ENCODE measurements around the gene GPC1. TPM values are rescaled to one million over a fixed set of nuclear protein-coding genes. Genes with fewer than 3 reads are reported as not detected.

GPC1 gene
- total and polyA plus RNA-seq, 2 experiments from 2014 or later, result 71.4 to 142 TPM

DNA sequence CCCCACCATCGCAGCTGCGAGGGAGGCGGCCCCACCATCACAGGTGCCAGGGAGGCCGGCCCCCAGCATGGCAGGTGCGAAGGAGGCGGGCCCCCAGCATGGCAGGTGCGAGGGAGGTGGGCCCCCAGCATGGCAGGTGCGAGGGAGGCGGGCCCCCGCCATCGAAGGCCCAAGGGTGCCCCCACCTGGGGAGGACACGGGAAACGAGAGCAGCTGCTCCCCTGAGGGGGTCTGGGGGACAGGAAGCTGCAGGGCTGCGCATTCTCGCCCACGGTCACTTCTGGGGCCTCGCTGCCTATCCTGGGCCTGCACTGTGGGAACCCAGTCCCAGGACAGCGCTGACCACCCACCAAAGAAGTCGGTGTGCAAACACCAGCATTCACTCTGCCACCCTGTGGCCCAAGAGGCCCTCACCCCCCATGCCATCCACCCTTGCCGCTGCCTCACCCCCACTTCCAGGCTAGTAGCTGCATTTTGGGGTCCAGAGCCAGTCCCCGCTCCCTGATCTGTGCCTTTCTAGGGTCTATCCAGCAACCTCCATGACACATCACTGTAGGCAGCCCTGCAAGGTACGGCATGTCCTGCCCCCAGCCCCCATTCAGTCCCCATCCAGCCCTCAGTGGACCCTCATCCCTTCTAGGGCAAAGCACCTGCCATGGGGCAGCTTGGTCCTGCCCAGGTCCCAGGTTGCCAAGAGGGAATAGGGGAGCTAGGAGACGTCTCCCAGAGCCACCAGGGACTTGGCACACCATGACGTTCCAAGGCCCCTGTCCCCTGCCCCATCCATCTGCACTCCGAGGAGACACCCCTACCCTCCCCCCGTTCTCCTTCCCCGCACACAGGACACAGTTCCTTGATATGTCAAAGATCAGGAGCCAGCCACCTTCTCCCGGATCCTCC lies 24.0 kb upstream of the GPC1 start:
- H3K27me3 ChIP-seq, result no peaks in the 10 kb centered on the region

DNA sequence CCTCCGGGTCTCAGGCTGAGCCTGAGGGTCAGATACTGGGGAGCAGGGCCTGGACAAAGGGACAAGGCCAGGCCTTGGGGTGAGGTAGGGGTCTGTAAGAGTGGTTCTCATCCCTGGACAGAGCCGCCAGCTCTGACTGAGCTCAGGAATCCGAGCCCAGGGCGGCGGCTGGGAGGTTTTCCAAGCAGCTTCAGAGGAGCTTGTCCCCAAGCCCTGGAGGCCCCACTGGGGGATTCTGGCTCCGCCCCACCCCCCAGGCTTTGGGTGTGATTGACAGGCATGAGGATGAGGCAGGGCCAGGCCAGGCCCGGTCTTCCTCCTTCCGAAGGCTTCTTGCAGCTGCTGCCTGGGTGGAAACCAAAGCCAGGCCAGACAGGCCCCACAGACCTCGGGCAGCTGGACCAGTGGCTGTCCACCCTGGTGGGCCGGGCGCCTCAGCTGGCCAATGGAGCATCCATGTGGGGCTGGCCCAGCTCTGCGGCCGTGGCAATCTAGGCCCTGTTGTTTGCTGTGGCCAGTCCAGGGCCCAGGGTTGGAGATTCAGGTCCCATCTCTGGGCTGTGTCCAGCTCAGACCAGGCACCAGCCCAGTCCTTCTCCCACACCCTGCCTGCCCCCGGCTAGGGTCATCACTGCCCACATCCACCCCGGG lies 23.1 kb upstream of the GPC1 start:
- H3K4me1 ChIP-seq (ENCODE audit: insufficient read depth), result peaks cover 3% of the 10 kb centered on the region
- no peaks in the 10 kb centered on the region for H3K79me2 ChIP-seq
- H3K4me2 ChIP-seq, result no peak overlapping the region
- no peaks in the 10 kb centered on the region for H3K9me3 ChIP-seq (ENCODE audit: low read depth)
- H2AFZ ChIP-seq, result no peak overlapping the region
- no peaks in the 10 kb centered on the region for H3K27me3 ChIP-seq
- no peaks in the 10 kb centered on the region for H4K20me1 ChIP-seq (ENCODE audit: insufficient read depth, poor library complexity, severe bottlenecking)
- WGBS (ENCODE audit: low lambda C conversion rate, missing lambda C conversion rate), result 88% methylated on average over 15 of the region's 15 CpGs
- no peak for DNase-seq (ENCODE audit: low spot score)
- H3K9me2 ChIP-seq (replicated peaks; ENCODE audit: insufficient read depth), result no peaks in the 10 kb centered on the region
- no peaks in the 10 kb centered on the region for H3K36me3 ChIP-seq (replicated peaks; ENCODE audit: insufficient read depth, low read depth)
- no peak for TF ChIP-seq EZH2 (IDR thresholded peaks at IDR 0.05; ENCODE audit: borderline replicate concordance)
- no peak for TF ChIP-seq EZH2phosphoT487 (IDR thresholded peaks at IDR 0.05; ENCODE audit: low read depth, severe bottlenecking, unreplicated experiment)
- TF ChIP-seq, protein P1, sequence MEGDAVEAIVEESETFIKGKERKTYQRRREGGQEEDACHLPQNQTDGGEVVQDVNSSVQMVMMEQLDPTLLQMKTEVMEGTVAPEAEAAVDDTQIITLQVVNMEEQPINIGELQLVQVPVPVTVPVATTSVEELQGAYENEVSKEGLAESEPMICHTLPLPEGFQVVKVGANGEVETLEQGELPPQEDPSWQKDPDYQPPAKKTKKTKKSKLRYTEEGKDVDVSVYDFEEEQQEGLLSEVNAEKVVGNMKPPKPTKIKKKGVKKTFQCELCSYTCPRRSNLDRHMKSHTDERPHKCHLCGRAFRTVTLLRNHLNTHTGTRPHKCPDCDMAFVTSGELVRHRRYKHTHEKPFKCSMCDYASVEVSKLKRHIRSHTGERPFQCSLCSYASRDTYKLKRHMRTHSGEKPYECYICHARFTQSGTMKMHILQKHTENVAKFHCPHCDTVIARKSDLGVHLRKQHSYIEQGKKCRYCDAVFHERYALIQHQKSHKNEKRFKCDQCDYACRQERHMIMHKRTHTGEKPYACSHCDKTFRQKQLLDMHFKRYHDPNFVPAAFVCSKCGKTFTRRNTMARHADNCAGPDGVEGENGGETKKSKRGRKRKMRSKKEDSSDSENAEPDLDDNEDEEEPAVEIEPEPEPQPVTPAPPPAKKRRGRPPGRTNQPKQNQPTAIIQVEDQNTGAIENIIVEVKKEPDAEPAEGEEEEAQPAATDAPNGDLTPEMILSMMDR (IDR thresholded peaks at IDR 0.05; ENCODE audit: poor library complexity), result no peak
- no peak overlapping the region for H3K4me3 ChIP-seq
- H3K27ac ChIP-seq, result no peak overlapping the region

More for the DNA sequence above, 24.0 kb upstream of the GPC1 start:
- Histone ChIP-seq H3K4me2 (no peak overlapping the region), H4K20me1 (ENCODE audit: insufficient read depth, poor library complexity, severe bottlenecking) (no peaks in the 10 kb centered on the region), H3K9me2 (replicated peaks; ENCODE audit: insufficient read depth) (no peaks in the 10 kb centered on the region), H3K4me3 (no peak overlapping the region), H3K27ac (no peak overlapping the region), H2AFZ (no peak overlapping the region), H3K4me1 (ENCODE audit: insufficient read depth) (peaks cover 3% of the 10 kb centered on the region), H3K79me2 (no peaks in the 10 kb centered on the region), H3K9me3 (ENCODE audit: low read depth) (no peaks in the 10 kb centered on the region), H3K36me3 (replicated peaks; ENCODE audit: insufficient read depth, low read depth) (no peaks in the 10 kb centered on the region)
- 96% methylated on average over 19 of the region's 28 CpGs for WGBS (ENCODE audit: low lambda C conversion rate, missing lambda C conversion rate)
- no peak for TF ChIP-seq EZH2 (IDR thresholded peaks at IDR 0.05; ENCODE audit: borderline replicate concordance)
- TF ChIP-seq EZH2phosphoT487 (IDR thresholded peaks at IDR 0.05; ENCODE audit: low read depth, severe bottlenecking, unreplicated experiment), result no peak
- TF ChIP-seq, protein P1 (IDR thresholded peaks at IDR 0.05; ENCODE audit: poor library complexity), result no peak
- no peak for DNase-seq (ENCODE audit: low spot score)

DNA sequence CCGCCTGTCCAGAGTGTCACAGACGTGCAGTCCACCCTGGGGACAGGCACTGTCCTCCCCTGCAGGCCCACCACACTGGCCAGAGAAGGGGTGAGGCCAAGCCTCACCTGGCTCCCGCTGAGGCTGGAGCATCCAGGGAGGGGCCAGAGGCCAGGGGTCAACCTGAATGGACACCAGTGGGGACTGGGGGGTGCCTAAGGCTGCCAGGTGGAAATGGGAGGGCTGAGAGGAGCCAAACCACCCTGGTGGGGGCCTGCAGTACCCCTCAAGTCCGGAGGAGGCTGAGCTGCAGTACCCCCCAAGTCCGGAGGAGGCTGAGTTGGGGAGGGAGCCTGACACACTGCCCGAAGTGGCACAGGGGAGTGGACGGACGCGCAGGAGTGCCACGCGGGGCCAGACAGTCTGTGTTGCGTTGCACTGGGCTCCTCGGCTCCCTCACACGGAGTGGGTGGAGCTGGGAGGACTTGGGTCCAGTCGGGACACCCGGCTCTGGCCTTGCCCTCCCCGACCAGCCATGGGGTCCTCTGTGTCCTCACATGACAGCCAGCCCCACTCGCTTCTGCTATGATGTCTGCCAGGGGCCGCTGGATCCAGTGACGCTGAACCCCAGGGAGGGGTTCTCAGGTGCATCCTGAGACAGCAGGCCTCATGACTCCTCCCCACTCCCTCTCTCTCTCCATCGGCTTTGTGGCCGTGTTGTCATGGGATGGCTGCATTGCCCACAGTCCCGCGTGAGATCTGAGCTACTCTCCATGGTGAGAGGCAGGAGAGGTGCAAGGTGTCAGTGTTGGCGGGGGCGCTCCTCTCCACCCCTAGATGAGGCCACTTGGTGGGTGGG lies 22.3 kb upstream of the GPC1 start:
- Histone ChIP-seq H3K4me2 (no peak overlapping the region), H3K4me3 (no peak overlapping the region), H3K36me3 (replicated peaks; ENCODE audit: insufficient read depth, low read depth) (no peaks in the 10 kb centered on the region), H3K27me3 (no peaks in the 10 kb centered on the region), H4K20me1 (ENCODE audit: insufficient read depth, poor library complexity, severe bottlenecking) (no peaks in the 10 kb centered on the region), H3K4me1 (ENCODE audit: insufficient read depth) (peaks cover 3% of the 10 kb centered on the region), H3K27ac (no peak overlapping the region), H3K9me2 (replicated peaks; ENCODE audit: insufficient read depth) (no peaks in the 10 kb centered on the region), H3K9me3 (ENCODE audit: low read depth) (no peaks in the 10 kb centered on the region), H2AFZ (no peak overlapping the region), H3K79me2 (no peaks in the 10 kb centered on the region)
- WGBS (ENCODE audit: low lambda C conversion rate, missing lambda C conversion rate), result 92% methylated on average over 25 of the region's 26 CpGs
- TF ChIP-seq EZH2phosphoT487 (IDR thresholded peaks at IDR 0.05; ENCODE audit: low read depth, severe bottlenecking, unreplicated experiment) (no peak), EZH2 (IDR thresholded peaks at IDR 0.05; ENCODE audit: borderline replicate concordance) (no peak)
- TF ChIP-seq, protein P1 (IDR thresholded peaks at IDR 0.05; ENCODE audit: poor library complexity), result no peak
- DNase-seq (ENCODE audit: low spot score), result no peak
